ENCODE measurements around the gene SIAH3.

DNA sequence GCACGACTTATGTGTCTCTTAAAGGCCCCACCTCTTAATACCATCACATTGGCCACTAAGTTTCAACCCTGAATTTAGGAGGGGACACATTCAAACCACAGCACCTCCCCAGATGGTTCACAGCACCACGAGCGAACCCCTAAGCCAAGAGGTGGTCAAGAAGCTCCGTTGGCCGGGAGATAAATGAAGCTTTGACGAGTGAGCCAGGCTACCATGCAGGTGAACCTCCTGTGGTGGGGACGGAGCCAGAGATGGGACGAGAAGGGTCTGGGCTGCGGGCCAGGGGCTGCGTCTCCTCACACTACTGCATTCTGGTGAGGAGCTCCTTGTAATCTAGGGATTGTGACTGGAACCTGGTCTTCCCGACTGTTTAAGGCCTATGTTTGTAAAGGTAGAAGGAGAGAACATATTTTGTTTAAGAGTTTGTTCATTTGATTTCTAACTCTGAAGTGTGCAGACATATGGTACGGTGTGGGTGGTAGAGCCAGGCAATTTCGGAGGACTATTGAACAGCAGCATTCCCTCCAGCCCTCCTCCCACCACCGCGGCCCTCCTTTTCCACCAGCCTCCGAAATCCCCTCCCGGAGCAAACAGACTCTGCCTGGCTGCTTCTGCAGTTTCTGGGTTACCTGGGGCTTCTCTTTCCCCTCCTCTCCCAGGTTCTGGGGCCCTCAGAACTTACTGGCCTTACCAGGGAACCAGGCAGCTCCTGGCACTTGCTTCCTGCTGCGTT is 31.3 kb downstream of the SIAH3 start:
- no peak for TF ChIP-seq CTCF (IDR thresholded peaks at IDR 0.05 in 2 of 3, conservative IDR thresholded peaks at IDR 0.05 in 1 of 3; ENCODE audit: borderline replicate concordance in 1 of 3, insufficient read depth in 1 of 3, low read depth in 2 of 3, low read length in 2 of 3)
- TF ChIP-seq EZH2 (IDR thresholded peaks at IDR 0.05), result no peak
- no peak for TF ChIP-seq POLR2A (IDR thresholded peaks at IDR 0.05; ENCODE audit: borderline replicate concordance, extremely low read depth, insufficient read depth, insufficient read length)
